GM21515 (cell line): ENCODE measurements around the gene AP2M1.
"Not testable (repeated sequence)": the region's sequence is repeated elsewhere in the genome, so short reads cannot be mapped to it uniquely, and the experiment has no call there.

Experiments
- ATAC-seq: cut with Tn5 transposase; IDR thresholded peaks from one replicate; pipeline ENCODE4 v1.9.1; 2021; ENCODE audit not compliant: unreplicated experiment

AP2M1 gene

DNA sequence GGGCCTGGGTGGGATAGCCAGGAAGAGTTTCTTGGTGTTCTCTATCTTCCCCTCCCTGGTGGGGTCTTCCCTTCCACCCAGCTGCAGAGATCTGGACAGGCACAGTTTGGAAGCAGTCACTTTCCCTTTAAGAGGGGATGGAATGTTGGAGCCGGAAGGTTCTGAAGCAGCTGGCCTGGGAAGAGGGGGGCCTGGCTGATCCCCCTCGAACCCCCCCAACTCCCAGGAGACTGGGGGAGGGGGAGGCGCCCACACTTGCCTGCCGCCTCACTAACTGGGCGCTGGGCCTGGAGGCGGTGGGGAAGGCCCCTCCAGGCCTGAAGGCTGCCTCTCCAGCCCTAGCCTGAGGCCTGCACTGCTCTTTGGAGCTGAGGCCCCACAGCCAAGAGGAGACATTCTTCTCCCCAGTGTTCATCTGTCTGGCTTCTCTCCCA lies 18.1 kb upstream of the AP2M1 start:
- no peak for ATAC-seq

DNA sequence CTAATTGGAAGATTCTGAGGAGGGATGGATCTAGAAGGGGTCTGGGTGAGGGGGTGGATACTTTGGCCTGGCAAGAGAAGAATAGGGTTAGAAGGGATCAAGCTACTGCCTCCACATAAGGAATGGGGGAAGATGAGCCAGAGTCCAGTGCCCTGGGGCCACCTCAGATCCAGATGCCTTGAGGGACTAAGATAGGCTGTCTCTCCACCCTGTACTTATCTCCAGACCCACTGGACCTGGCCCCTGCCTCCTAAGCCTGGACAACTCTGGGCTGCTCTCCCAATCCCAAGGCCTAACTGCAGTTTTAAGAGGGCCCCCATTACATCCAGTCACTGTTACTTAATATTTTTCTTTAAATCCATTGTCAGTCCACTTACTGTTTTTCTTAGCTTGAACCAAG lies 17.4 kb upstream of the AP2M1 start:
- ATAC-seq: no peak

DNA sequence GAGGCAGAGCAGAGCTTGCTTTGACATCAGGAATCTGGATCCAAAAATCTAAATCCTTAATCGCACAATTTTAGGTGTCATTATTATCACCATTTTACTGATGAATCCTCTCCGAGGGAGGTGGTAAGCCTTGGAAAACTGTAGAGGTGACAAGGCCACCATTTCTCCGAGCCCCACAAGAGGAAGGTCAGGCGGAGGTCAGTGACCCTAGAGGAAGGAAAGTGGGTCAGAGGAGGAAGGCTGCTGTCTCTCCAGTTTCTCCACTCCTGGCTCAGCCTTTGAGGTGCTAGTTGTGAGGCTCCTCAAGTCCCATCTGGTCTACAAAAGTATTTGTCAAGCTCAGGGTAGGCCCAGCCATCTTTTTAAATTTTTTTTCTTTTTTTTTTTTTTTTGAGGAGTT lies 16.3 kb upstream of the AP2M1 start:
- ATAC-seq: no peak

DNA sequence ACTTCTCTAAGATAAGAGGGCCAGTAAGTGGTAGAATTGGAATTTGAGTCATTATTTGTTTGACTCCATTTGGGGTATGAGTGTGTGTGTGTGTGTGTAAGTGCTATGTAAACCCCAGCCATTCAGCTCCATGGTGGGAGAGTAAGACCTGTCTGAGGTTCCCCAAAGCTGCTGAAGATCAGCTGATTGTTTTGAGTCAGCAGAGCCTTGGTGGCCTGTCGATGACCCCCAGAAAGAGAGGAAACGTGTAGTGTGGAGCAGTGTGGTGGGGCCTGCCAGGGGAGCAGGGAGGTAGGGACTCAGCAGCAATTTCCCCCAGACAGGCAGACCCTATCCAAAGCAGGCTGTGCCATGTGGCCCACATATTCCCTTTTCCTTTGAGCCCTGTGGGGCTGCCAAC lies 14.2 kb upstream of the AP2M1 start:
- ATAC-seq: no peak

DNA sequence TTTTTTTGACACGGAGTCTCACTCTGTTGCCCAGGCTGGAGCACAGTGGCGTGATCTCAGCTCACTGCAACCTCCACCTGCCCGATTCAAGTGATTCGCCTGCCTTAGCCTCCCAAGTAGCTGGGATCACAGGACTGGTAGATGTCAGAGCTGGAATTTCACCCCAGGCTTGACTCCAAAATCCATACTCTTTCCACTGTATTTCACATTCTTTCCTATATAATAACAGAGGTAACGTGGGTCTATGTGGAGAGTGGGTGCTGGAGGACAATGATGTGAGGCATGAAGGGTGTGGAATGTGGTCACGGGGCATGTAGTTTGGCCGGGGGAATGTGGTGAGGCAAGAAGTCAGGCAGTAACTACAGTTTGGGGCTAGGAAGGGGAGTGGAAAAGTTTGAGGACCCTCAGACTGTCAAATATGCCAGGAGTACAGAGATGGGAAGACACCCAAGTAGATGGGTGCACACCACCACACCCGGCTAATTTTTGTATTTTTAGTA lies 12.0 kb upstream of the AP2M1 start:
- not testable (repeated sequence) for ATAC-seq

DNA sequence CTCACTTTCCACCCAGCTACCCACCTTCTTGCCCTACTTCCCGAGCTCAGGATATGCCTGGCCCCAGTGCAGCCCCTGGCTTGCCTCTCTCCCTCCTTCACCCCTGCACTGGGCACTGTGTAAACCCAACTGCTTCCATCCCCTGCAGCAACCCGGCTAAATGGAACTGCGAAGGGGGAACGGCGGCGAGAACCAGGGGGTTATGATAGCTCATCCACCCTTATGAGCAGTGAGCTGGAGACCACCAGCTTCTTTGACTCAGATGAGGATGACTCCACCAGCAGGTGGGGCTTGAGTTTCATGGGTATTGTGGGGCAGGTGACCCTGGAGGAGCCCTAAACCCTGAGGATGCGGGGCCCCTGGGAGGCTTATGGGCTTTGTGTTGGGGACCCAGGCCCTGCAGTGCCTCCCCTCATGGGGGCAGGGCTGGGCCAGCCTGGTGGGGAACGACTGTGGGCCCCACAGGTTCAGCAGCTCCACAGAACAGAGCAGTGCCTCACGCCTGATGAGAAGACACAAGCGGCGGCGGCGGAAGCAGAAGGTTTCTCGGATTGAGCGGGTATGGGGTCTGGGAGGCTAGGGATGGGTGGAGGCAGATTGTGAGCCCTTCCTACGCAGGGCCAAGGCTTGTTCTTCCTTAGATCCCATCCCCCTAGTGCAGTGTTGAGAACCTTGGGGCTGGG lies 9.9 kb upstream of the AP2M1 start:
- ATAC-seq: no peak

DNA sequence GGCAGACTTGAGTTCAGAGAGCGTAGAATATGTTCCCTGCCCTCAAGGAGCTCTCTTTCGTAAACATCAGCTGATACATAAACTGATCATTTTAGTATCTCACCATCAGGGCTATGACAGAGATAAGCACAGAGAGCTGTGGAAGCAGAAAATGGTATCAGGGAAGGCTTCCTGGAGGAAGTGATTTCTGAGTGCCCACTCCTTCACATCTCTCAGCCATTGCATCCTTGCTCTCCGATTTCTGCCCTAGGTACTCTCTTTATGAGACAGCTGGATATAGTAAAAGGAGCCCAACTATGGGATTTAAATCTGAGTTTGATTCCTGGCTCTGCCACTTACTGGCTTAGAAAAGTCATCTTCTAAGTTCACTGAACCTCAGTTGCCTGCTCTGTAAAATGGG lies 9.1 kb upstream of the AP2M1 start:
- ATAC-seq: no peak

DNA sequence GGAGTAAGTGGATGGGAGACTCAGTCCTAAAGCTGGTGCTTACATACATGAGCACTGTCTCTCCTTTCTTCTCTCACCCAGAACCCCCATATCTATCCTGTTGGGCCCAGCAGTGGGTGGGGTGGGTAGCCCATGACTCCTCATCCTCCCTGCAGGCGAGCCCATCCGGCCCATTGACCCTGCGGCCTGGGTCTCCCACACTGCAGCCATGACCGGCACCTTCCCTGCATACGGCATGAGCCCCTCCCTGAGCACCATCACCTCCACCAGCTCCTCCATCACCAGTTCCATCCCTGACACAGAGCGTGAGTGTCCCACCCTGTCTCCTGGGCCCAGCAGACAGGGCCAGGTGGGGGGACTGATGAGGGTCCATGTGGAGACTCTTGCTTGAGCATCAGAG lies 8.0 kb upstream of the AP2M1 start:
- ATAC-seq: no peak

DNA sequence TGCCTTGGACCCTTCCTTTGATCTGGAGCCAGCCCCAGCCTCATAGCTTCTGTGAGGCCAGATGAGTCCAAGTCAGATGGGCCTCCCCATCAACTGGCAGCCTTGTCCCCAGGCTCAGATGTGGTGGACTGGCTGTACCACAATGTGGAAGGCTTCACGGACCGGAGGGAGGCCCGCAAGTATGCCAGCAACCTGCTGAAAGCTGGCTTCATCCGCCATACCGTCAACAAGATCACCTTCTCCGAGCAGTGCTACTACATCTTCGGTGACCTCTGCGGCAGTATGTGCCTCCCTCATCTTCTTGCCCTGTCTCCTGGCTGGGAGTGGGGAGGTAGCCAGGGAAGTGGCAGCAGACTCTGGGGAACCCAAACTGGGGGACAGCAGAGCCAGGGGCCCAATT lies 6.9 kb upstream of the AP2M1 start:
- no peak for ATAC-seq

DNA sequence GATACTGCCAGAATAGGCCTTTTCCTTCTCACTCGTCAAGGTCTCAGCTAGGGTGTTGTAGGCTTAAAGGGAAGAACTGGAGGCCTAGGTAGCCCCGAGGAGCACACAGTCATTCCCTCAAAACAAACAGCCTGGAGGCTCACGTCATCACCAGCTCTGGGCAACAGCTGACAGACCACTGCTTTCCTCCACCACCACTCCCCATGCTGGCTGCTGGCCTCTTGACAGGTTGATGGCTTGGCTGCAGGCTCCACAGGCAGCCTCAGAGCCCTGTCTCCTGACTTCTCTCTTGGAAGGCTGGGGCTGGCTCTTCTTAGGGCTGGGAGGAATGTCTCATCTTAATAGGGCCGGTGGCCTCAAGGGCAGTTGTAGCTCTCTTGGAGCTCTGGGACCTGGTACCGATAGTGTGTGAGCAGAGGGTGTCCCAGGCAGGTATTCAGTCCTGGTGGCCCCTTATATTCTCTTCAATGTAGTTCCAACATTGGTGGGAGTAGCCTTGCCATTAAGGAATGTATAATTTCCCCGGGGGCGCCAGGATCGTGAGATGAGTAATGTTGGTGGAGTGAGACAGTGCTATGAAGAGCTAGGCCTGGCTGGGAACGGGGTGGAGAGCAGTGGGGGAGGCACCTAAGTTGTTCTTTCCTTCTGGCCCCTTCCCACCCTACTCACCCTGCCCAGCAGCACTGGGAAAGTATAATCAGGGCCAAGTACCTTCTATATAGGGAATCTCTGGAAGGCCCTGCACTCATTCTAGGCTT lies 6.1 kb upstream of the AP2M1 start:
- no peak for ATAC-seq

DNA sequence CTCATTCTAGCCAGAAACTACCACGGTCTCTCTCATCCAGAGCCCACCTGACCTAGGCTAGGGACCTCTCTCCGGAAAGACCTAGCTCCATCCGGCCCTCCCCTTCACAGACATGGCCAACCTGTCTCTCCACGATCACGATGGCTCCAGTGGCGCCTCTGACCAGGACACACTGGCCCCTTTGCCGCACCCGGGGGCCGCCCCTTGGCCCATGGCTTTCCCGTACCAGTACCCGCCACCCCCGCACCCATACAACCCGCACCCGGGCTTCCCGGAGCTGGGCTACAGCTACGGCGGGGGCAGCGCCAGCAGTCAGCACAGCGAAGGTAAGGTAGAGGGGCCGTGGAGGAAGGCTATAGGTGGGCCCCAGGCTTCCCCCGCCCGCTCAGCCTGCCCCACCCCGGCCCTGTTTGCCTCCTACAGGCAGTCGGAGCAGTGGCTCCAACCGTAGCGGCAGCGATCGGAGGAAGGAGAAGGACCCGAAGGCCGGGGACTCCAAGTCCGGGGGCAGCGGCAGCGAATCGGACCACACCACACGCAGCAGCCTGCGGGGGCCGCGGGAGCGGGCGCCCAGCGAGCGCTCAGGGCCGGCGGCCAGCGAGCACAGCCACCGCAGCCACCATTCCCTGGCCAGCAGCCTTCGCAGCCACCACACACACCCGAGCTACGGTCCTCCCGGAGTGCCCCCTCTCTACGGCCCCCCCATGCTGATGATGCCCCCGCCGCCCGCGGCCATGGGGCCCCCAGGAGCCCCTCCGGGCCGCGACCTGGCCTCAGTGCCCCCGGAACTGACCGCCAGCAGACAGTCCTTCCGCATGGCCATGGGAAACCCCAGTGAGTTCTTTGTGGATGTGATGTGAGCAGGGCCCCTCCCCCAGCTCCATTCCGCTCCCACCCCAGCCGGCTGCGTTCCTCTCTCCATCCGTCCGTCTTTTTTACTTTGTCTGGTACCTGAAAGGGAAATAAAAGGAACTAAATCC lies 4.5 kb upstream of the AP2M1 start:
- ATAC-seq: no peak

DNA sequence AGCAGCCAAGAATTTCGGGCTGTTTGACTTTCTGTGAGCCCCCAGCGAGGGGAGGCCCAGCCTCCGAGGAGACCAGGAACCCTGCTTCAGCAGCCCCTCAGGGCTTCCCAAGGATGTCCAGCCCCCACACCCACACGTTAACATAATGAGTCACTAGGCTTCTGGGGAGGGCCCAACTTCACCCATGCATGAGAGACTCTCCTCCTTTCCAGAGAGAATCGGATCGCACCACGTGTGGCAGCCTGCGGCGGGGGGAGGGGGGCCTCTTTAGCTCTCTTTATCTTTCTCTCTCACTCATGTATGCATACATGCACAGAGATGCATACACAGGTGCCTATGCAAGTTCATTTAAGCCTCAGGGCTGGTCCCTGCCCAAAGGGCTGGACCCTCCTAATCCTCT lies 3.1 kb upstream of the AP2M1 start:
- ATAC-seq: no peak

DNA sequence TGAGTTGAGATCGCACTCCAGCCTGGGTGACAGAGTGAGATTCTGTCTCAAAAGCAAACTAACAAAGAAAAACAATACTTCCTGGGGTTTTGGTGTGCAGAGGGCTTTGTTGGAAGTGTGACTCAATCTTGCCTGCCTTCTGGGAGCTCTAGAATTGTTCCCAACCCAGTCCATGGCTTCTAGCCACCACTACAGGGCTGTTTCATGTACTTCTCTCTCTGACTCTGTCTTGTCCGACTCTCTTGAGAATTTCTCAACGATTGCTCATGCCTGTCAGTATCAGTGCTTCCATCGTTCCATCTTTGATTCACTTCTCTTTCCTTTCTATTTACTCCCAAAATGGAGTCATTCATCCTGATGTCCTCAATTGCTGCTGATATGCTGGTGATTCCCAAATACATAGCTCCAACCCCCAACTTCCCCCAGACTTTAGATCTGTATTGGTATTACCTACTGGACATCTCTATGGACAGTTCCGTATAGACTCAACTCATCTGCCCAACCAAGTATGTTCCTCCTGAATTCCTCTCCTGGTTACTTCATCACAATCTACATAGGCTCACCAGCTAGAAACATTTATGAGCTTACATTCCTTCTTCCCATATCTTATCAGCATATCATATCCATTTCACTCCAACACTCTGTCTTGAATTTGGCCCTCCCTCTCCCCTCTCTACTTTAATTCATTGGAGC lies 1.8 kb upstream of the AP2M1 start:
- no peak for ATAC-seq

DNA sequence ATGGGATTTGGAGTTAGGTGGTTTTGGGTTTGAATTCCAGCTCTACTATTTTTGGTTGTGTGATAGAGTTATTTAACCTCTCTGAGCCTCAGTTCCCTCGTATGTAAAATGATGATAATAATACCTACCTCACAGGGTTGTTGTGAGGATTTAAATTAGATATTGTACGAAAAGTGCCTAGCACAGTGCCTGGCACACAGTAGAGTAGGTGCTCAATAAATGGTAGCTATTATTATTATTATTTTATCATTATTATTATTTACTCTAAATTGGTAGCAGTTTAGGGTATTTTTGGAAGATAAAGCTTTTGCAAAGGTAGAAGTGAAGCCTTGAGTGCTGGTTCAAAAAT lies 1.3 kb upstream of the AP2M1 start:
- no peak for ATAC-seq

DNA sequence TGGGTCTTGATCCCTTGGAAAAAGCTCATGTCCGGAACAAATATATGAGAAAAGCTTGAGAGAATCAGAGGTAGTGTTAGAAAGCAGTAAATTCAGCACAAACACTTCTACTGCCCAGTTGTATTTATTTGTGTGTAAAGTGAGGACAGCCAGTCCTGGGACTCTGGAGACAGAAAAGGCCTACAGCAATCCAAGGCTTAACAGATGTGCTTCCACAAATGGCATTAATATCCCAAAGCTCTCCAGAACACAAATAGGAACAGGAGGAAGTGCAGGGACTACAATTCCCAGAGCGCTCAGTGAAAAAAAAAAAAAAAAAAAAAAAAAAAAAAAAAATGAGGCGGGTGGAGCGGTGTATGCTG lies 390 bp upstream of the AP2M1 start:
- ATAC-seq: no peak

DNA sequence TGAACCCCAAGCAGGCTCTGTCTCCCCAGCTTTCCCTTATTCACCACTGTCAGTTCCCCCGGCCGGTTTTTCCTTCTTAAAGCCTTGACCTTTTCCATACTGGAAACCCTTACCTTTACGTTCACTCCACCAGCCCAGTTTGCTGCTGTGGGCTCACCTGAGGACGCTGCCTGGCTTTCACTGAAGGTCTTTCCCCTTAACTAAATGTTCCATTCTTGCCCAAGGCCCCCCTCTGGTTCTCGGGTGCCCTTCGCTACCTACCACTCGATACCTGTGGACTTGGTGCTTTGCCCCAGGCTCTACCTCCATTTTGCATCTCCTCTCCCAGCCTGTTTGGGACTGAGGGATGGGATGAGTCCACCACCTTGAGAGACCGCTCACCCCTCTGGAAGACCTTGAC lies 851 bp downstream of the AP2M1 start:
- ATAC-seq: no peak

DNA sequence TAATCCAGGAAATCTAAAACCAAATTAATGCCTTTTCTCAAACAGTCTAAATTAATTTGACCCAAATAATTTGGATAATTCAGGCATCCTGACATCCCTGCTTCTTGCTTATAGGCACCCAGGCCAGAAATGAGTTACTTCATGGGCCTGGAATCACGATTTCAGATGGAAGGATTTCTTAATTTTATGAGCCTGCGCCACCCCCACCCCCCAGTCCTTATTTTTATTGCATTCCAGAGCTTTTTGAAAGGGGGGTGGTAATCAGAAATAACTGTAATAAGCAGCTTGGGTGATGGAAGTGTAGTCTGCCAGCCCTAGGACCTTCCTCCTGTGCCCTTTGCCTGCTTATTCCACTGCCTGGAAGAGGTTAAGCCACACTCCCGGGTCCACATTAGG lies 1.3 kb downstream of the AP2M1 start:
- no peak for ATAC-seq

DNA sequence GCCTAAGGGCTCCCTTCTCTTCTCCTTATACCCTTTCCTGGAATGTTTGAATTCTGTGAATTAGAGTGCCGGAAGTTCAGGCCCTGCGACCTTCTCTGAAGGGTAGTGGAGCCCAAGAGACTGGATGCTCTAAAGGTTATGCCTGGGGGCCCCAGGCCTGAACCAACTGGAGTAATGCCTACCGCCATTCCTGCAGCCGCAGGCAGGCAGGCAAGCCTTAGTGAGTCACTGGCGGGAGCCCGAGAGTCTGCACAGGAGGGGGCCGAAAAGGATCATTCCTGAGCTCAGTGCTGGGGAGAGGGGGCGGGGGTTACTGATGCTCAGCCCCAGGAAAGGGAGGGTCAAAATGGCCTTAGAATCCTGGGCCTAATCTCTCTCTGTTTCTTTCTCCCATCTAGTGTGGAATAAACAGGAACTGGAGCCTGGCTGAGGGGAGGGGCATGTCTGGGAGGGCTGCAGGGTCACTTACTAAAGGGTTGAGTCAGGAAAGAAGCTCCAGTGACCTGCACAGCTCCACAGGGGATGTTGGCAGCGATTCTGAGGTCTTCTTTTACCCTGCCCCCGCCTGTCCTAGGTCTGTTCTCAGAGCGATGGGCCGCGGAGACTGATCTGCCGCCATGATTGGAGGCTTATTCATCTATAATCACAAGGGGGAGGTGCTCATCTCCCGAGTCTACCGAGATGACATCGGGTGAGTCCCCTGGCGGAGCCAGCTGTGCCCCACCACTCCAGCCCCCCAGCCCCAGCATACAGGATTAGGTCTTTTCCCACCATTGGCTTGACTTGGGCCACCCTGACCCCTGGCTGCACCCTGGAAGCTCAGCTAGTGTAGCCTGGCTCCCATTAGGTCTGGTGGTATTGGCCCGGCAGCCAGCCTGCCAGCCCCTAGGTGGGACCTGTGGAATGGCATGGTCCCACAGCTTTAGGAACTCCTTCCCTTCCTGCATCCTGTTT lies 2.0 kb downstream of the AP2M1 start:
- no peak for ATAC-seq

DNA sequence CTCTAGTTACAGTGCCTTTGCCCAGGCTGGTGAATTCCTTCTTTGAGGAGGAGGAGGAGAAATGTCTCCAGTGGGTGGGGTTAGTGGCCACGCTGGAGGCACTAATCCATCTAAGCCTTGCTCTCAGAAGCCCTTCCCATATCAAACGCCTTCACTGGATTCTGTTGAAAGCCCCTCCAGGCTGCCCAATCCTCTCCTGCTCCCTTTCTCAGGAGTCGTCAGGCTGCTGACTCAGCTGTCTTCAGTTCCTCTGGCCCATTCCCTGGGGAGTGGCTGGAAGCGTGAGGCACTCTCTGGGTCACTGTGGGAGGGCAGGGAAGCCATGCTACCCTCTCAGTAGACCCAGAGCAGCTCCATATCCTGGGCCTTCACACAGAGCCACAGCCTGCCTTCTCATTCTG lies 2.7 kb downstream of the AP2M1 start:
- ATAC-seq: no peak

DNA sequence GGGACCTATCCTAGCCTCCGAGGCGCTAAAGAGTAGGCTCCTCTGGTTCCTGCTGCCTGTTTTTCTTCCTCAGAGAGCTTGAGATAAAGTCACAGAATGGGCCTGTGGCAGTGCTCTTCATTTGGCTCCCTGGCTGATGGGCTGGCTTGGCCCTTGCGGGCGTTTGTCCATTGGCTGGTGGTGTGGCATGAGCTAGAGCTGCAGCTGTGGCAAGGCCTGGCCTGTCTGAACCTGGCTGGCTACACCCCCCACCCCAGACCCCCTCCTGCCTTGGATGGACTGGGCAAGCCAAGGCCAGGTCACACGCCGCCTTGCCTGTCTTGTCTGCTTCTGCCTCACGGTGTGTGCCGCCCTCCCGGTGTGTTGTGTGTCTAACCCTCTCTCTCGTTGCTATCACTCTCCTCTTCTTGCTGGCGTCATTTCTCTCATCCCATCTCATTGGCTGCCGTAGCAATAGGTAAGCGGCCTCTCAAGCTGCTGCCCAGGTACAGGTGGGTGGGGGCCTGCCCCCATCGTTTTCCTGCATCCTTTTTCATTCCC lies 3.2 kb downstream of the AP2M1 start:
- ATAC-seq: no peak
